ENCODE measurements around the gene FCN2.

GRCh38 chr9:134912126-134912840 lies 31.7 kb downstream of the FCN2 start:
- no peak for TF ChIP-seq EP300 (IDR thresholded peaks at IDR 0.05)
- TF ChIP-seq CTCF (IDR thresholded peaks at IDR 0.05) = no peak

All from upper lobe of left lung (tissue), 4 donors.